22Rv1 (cell line): ENCODE measurements around the gene COG2.

Experiments used
- H3K27ac ChIP-seq: fragments of 450-650 bp; 2 replicates; pipeline ENCODE4 v1.5.1; 2017
- CTCF ChIP-seq: fragments of 450-650 bp; IDR thresholded peaks from 2 replicates; pipeline ENCODE4 v1.5.1; 2017; ENCODE audit warnings: mild to moderate bottlenecking
- ZFX ChIP-seq: fragments of 450-650 bp; IDR thresholded peaks from 2 replicates; pipeline ENCODE4 v1.6.1; 2017; ENCODE audit warnings: antibody characterized with exemption, borderline replicate concordance

Gene COG2

GRCh38 chr1:230684146-230684545, 41.9 kb downstream of the COG2 start:
- no peak overlapping the region for H3K27ac ChIP-seq
- no peak for TF ChIP-seq CTCF
- no peak for TF ChIP-seq ZFX

- TF ChIP-seq ZFX: no peak
- TF ChIP-seq CTCF: no peak
- no peak overlapping the region for H3K27ac ChIP-seq
Measured at GRCh38 chr1:230684998-230685397, 42.7 kb downstream of the COG2 start.

GRCh38 chr1:230686747-230687146, 44.5 kb downstream of the COG2 start:
- TF ChIP-seq CTCF (no peak), ZFX (no peak)
- H3K27ac ChIP-seq: no peak overlapping the region

GRCh38 chr1:230690101-230690500, 47.8 kb downstream of the COG2 start:
- TF ChIP-seq ZFX: no peak
- no peak for TF ChIP-seq CTCF
- no peak overlapping the region for H3K27ac ChIP-seq

GRCh38 chr1:230691615-230692014, 49.3 kb downstream of the COG2 start:
- no peak for TF ChIP-seq CTCF
- TF ChIP-seq ZFX: no peak
- H3K27ac ChIP-seq: no peak overlapping the region

- no peak overlapping the region for H3K27ac ChIP-seq
- TF ChIP-seq ZFX: no peak
- no peak for TF ChIP-seq CTCF
Measured at GRCh38 chr1:230693221-230693620, 50.9 kb downstream of the COG2 start.

- H3K27ac ChIP-seq: no peak overlapping the region
- TF ChIP-seq ZFX (no peak), CTCF (no peak)
Measured at GRCh38 chr1:230693777-230694176, 51.5 kb downstream of the COG2 start.
